GM18502 (cell line): ENCODE data around the gene LAMA4.
"Not testable (repeated sequence)": the region's sequence is repeated elsewhere in the genome, so short reads cannot be mapped to it uniquely, and the experiment has no call there.

Source experiments
- ATAC-seq: cut with Tn5 transposase; IDR thresholded peaks from one replicate; pipeline ENCODE4 v1.9.1; 2021; ENCODE audit warnings: mild to moderate bottlenecking; ENCODE audit not compliant: unreplicated experiment, poor library complexity

The LAMA4 gene

DNA sequence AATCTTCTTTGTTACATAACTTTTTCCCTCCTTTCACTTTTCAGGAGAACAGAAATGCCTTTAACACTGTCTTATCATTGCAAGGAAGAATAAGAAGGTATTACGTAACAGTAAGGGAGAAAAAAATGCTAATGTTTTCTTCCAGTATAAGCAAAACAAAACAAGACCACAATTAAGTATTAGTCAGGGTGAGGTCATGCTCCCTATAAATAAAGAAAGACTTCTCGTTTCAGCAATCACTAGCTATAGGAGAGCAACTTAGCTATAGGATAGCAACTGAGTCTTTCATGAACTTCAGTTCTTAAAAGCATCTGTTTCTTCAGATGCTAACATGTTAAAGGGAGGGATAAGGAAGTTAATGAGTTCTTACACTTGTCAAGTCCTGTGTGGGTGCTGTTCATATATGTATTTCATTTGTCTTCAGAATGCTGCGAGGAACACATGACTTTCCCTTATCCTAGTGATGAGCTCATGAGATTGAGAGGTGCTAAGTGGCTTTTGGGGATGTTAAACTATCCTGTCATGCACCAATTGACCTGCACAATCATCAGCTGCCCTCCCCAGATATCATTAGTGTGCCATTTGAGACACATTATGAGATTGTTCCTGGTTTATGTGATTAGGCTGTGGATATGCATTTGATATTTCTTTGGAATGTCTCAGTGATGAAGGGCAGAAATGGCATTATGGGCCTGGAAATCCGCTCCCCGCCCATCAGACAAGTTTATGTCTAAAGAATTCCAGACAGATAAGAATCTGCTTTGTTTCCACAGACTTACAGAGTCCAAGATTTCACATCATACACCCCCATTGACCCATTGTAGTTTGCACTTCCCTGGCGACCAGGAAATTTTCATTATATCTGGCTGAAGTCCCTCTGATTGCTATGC, 37.5 kb downstream of the LAMA4 start:
- no peak for ATAC-seq

DNA sequence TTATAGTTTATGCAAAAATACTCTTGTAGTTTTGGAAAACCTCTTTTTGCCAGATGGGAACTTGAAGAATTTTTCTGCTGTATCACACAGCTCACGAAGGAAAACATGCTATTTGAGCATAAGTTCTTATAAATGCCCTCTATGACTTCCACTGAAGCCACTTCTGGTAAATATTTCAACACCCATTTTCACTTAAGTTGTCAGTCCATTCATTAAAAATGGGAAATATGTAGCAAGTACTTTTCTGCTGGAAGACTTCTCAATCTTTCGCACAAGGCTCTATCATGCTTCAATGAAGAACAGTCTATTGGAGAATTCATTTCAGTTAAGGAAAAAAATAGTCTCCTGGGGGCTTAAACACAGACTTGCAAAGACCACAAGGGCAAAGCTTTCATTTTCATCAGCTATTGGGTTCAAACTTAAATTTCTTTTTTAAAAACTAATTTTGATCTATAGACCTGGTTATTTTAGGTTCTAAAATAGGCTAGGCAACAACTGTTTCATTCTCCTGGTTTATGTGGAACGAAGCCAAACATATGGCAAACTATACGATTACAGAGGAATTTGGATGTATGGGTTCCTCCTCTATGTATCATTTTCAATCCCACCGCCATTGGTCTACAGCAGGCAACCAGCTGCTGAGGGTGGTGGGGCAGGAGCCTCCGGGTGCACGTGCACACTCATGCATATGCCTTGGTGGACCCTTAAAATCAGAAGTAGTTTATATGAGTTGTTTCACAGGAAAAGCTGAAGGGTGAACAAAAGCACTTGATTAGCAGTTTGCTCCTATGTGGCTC, 38.7 kb downstream of the LAMA4 start:
- no peak for ATAC-seq

DNA sequence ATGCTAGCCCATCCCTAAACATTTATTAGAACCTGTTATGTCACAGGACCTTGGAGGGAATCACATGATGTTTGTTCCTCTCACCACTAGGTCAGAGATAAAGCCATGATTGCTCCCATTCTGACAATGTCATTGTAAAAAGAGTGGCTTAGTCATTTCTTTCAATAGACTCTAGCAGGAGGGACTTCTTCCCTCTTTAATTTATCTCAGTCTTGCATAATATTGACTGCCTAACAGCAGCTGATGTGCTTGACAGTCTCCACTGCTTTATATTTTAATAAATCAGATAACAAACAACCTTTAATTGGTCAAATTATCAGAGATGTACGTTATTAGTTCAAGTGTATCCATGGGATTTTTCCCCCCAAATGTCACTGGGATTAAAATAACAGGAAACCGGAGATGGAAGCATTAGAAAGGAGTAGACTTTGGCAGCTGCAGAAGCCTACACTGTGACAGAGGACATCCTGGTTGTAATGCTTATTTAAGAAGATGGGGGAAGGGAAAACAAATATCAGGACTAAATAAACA, 39.6 kb downstream of the LAMA4 start:
- ATAC-seq = no peak

DNA sequence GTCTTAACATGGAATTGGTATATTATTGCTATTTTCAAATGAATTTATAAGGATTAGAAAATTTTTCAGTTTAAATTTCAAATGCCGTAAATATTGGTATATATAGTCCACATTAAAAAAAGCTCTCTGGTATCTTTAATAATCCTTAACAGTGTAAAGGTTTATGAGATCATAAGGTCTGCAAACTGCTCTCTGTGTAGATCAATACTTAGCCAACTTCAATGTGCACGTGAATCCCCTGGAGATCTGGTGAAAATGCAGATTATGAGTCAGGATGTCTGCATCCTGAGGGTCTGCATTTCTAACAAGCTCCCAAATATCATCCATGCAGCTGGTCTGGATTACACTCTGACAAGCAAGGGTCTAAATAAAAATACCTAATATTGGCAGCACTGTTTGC, 43.5 kb downstream of the LAMA4 start:
- no peak for ATAC-seq

DNA sequence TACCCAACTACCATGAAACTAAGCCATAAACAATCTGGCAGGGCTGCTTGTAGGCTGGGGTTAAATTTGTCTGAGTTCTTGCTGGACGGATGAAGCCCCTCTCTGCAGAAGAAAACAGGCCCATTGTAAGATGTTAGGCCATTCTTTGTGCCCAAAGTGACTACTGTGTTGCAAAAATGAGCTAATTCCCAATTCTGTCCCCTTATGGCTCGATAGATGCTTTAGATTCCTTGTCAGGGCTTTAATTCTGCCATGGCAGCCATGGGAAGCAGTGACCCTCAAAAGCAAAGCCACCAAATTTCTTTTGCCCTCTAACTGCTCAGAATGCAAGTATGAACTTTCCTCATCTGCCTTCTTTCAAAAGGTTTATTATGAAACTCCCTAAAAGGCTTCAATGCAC, 45.2 kb downstream of the LAMA4 start:
- ATAC-seq = no peak

DNA sequence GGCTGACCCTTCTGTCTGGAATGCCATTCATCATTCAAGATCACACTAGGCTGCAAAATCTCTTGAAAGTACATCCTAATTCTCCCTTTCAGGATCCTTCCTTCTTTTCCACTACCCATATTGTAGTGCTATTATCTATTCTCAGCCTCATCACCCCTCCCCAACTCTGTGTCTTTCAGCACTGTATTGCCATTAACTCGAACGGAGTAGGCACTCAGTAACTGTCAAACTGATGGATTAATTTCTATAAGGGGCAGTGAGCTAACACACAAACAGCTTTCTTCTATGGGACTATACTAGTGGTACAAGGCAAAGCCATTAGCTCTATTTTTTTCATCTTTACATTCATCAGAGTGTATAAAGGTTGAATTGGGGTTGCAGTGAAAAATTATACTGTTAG, 46.6 kb downstream of the LAMA4 start:
- no peak for ATAC-seq

DNA sequence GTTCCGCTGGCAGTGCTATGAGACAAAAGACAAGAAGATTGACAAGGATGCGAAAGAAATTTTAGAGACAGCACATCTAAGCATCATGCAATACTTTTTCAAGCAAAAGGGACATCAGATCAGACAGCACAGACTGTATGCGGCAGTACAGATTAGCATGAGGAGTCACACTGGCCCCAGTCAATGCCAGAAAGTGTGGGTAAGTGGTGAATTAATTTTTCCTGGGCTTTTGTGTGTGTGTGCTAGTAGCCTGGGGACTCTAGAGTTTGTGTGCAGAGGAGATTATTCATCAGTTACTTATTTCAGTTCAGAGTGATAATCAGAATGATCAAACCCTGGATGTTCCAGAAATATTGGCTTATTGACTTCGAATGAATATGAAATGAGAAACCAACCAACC, 47.2 kb downstream of the LAMA4 start:
- no peak for ATAC-seq

DNA sequence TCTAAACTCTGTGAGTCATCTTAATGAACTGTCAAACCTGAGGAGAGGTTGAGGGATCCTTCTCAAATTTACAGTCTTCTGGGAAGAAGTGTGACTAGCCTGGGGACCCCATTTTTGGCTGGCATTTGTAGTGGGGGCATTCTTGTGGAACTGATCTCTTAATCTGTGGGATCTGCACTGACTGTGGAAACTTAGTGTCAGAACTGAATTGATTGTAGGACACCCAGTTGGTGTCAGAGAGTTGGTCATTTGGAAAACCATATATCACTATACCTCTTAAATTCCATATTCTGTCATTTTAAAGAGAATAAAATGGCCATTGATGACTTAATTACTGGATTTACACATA, 48.3 kb downstream of the LAMA4 start:
- no peak for ATAC-seq

DNA sequence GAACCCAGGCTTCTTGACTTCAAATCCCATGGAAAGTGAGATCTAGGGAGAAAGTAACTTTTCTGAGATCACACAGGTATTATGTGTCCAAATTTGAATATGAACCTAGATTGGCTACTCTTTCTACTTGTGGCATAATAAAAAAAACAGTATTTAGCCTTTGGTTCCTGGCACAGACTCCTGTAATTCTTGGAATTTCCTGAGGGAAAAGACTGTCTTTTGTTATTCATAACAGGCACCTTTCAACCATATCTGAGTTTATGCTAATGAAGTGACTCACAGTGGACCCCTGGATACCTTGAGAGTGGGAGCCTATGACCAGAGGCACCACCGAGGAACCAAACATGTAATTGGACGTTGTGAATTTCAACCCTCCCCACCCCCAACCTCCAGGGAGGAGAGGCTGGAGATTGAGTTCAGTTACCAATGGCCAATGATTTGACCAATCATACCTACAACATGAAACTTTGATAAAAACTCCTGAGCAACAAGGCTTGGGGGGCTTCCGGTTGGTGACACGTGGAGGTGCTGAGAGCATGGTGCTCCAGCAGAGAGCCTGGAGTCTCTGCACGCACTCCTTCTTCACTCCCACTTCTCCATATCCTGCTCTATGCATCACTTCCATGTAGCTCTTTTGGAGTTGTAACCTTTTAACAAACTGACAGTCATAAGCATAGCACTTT, 48.8 kb downstream of the LAMA4 start:
- no peak for ATAC-seq

DNA sequence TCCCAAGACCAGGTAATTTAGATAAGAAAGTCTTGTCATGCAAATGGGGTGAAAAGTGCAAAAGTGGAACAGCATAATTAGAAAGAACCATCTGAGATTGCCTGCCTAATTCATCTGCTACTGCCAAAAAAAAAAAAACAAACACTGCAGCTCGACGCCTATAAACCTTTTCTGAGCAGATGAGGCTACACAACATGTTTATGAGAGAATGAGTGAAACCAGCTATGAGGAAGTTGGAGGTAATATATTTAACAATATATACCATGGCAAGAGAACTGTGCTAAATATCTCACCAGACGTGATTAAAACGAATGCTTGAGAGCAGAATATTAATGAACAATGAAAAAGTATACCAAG, 50.0 kb downstream of the LAMA4 start:
- ATAC-seq = no peak

DNA sequence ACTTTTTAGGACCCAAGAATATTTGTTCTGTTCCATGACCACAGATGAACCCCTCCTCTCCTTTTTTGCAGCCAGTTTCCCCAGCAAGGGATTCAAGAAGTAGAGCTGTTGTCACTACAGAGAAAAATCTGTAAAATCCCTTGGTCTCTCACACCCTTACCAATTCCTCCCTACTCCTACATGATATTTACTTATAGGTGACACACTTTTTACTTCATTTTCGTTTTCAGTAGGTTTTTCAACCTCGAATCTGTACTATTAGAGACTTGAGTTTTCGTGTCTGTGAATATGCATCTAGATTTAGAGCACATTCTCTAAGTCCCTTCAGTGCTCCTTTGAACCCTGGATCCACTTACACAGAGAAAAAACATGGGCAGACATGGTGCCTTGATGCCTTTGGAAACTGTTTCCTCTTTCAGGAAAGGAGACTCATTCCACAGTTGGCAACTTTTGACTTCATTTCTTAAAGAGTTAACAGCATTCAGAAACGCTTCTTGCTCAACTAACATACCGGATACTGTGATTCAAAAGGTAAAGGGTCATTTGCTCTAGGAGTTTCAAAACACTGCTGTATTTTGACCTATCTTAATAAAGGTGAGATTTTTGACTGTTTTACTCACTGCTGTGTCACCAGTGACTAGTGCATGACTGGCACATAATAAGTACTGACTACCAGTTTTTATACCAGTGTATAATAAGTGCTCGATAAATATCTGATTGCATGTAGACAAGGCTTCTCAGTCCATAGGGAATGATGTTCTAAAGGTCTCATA, 50.6 kb downstream of the LAMA4 start:
- no peak for ATAC-seq

DNA sequence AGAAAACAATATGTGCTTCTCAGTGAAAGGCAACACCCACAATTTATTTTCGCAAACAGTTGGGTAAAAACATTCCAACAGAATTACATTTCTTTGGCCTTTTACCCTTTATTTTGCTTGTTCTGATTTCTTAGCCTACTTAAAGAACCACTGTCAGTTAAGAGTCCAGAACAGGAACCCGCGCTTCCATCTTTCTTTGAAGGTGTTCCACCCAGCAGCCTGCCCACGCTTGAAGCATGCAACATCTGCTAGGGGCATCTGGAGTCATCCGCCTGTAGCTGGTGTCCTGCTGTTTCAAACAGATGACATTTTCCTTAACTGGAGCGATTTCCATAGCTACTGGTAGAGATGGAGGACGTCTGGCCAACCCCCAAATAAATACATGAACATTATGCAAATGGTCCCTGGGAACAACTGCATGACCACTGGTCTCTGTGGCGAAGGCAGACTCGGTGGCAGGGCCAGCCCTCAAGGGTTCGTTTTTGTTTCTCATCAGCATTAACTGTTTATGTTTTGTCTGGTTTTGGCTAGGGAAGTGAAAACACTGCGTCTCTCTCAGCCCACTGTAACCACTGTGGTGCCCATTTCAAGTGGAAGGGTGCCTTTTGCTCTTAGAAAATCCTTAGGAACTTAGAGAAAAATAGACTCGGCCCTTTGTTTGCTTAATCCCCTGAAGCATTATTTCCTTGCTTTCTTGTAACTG, 51.6 kb downstream of the LAMA4 start:
- peak; percentile 69 for ATAC-seq

DNA sequence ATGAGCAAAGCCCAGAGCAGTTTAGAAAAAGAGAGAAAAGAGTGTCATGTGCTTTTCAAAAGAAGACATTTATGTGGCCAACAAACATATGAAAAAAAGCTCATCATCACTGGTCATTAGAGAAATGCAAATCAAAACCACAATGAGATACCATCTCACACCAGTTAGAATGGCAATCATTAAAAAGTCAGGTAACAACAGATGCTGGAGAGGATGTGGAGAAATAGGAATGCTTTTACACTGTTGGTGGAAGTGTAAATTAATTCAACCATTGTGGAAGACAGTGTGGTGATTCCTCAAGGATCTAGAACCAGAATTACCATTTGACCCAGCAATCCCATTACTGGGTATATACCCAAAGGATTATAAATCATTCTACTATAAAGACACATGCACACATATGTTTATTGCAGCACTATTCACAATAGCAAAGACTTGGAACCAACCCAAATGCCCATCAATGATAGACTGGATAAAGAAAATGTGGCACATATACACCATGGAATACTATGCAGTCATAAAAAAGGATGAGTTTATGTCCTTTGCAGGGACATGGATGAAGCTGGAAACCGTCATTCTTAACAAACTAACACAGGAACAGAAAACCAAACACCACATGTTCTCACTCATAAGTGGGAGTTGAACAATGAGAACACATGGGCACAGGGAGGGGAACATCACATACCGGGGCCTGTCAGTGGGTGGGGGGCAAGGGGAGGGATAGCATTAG, 54.0 kb downstream of the LAMA4 start:
- not testable (repeated sequence) for ATAC-seq

DNA sequence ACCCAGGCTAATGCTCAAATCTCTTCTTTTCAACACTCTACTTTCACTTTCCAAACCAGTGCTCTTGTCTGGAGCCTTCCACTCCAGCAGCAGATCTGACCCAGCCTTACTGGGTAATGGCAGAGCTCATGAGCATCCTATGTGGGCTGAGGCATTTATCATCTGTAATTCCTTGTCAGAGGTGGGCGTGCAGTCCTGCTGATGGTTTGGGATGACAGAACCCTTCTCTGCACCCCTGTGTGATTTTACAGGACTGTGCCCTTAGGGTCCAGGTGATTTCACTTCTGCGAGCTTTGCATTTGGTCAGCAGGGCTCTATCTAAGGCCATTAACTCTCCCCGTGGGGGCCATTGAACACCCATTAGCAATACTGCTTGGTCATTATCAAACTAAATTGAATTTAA, 55.4 kb downstream of the LAMA4 start:
- no peak for ATAC-seq

DNA sequence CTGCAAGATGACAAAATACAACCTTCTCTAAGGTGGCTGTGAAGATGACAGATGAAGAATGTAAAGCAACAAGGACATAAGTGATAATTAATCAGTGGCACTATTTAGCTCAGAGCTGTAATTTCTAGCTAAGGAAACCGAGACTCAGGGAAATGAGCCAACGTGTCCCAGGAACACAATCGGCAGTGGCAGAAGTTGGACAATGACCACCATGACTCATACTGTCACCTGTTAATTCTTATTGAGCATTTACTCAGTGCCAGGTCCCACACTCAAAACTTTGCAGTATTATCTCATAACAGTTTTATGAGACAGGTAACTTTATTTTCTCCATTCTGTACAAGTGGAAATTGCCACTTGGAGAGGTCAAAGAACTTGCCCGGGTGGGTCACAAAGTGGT, 55.8 kb downstream of the LAMA4 start:
- no peak for ATAC-seq

DNA sequence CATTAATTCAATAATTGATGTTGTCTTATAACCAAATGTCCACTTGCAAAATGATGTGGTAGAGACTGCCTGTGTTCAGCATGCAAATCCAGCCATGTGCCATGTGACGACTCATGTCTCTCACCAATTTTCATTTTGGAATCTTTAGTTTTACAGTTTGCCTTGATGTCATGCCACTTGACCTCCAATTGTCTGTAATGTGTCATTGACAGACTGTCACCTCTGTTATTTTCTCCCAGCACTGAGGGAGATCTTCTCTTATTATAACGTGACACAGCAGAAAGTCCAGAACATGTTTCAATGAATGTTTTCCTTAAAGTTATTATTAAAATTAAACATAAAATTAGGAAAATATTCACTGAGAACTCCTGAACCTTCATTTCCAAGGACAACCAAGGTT, 56.7 kb downstream of the LAMA4 start:
- no peak for ATAC-seq

DNA sequence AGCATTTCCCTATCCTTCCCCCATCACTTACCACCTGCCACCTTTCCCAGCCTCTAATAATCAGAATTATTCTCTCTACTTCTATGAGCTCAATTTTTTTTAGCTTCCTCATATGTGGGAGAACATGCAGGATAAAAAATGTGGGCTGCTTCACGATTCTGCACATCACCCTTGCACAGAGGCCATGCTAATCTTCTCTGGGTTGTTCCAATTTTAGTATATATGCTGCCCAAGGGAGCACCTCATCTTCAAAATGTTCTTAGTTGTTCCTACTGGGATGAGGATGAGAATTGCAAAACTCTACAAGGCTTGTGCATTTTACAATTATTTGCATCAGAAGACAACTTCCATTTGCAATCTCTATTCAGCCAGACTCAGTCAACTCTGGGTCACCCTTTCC, 58.1 kb downstream of the LAMA4 start:
- no peak for ATAC-seq

DNA sequence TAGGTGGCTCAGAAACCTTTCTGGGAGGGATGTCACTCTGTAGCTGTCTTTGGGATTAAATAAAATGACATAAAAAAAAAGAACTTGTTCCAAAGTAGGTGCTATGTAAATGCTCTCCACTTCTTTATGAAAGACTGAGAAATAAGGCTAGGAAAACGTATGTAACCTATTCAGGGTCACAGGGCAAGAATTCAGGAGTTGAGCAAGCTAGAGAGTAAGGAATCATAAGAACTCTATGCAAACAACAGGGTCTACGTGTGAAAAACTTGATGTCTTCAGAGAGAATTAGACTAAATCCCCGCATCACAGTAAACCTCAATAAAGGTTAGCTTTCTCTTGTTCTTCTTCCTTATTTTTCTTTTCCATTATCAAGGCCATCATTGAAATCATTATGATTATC, 59.2 kb downstream of the LAMA4 start:
- ATAC-seq = no peak

DNA sequence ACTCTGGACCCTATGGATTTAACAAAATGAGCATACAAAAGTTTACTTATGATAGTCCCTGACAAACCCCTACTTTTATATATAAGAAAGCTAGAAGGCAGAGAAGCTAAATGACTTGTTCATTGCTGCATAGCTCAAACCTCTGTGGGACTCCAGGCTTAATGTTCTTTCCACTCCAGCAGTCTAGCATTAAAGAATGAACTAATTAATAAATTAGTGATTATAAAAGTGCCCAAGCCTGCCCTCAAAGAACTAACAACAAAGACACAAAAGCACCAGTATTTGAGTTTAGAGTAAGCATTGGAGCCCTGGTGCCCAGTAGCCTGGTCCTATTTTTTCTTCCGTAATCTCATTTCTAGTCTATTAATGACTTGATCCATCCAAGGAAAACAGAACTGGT, 59.9 kb downstream of the LAMA4 start:
- no peak for ATAC-seq
